ENCODE results near the gene HMGXB3. TPM values are rescaled to one million over a fixed set of nuclear protein-coding genes. Genes with fewer than 3 reads are reported as not detected.

The HMGXB3 gene
- total and polyA plus RNA-seq, 4 donors = 2.7 to 22.9 (median 11.0) TPM

GRCh38 chr5:149988126-149988525 lies 12.4 kb upstream of the HMGXB3 start:
- DNase-seq (ENCODE audit: low spot score) = no peak
- no peak overlapping the region for H3K4me3 ChIP-seq (ENCODE audit: low read depth in 1 of 3, low read length in 3 of 3)
- no peaks in the 10 kb centered on the region for H3K36me3 ChIP-seq (ENCODE audit: control insufficient read depth in 4 of 4, insufficient read depth in 3 of 4, low read depth in 1 of 4, low read length in 3 of 4)
- no peak overlapping the region for H3K9ac ChIP-seq (ENCODE audit: low read depth in 1 of 2, low read length in 2 of 2)
- H3K27ac ChIP-seq (ENCODE audit: low read depth in 1 of 2, low read length in 2 of 2) = no peak overlapping the region
- no peaks in the 10 kb centered on the region for H3K27me3 ChIP-seq (ENCODE audit: control insufficient read depth in 4 of 4, insufficient read depth in 4 of 4, low read length in 3 of 4)
- H3K9me3 ChIP-seq (ENCODE audit: control insufficient read depth in 4 of 4, low read length in 3 of 4) = no peaks in the 10 kb centered on the region
- TF ChIP-seq SP1 (IDR thresholded peaks at IDR 0.05) (no peak), JUND (IDR thresholded peaks at IDR 0.05) (no peak), NR2F2 (IDR thresholded peaks at IDR 0.05) (no peak), HNF4G (IDR thresholded peaks at IDR 0.05) (no peak), YY1 (IDR thresholded peaks at IDR 0.05) (no peak), HNF4A (conservative IDR thresholded peaks at IDR 0.05) (no peak), RAD21 (IDR thresholded peaks at IDR 0.05) (no peak), TAF1 (conservative IDR thresholded peaks at IDR 0.05) (no peak), FOXA2 (IDR thresholded peaks at IDR 0.05) (no peak)
- TF ChIP-seq, protein P1, sequence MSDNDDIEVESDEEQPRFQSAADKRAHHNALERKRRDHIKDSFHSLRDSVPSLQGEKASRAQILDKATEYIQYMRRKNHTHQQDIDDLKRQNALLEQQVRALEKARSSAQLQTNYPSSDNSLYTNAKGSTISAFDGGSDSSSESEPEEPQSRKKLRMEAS (IDR thresholded peaks at IDR 0.05) = no peak
- TF ChIP-seq, protein P2, sequence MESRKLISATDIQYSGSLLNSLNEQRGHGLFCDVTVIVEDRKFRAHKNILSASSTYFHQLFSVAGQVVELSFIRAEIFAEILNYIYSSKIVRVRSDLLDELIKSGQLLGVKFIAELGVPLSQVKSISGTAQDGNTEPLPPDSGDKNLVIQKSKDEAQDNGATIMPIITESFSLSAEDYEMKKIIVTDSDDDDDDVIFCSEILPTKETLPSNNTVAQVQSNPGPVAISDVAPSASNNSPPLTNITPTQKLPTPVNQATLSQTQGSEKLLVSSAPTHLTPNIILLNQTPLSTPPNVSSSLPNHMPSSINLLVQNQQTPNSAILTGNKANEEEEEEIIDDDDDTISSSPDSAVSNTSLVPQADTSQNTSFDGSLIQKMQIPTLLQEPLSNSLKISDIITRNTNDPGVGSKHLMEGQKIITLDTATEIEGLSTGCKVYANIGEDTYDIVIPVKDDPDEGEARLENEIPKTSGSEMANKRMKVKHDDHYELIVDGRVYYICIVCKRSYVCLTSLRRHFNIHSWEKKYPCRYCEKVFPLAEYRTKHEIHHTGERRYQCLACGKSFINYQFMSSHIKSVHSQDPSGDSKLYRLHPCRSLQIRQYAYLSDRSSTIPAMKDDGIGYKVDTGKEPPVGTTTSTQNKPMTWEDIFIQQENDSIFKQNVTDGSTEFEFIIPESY (IDR thresholded peaks at IDR 0.05) = no peak
- WGBS = 83% methylated on average over 5 of the region's 5 CpGs
- H3K4me1 ChIP-seq (ENCODE audit: control insufficient read depth in 4 of 4, insufficient read depth in 4 of 4, low read length in 3 of 4) = no peaks in the 10 kb centered on the region

DNA sequence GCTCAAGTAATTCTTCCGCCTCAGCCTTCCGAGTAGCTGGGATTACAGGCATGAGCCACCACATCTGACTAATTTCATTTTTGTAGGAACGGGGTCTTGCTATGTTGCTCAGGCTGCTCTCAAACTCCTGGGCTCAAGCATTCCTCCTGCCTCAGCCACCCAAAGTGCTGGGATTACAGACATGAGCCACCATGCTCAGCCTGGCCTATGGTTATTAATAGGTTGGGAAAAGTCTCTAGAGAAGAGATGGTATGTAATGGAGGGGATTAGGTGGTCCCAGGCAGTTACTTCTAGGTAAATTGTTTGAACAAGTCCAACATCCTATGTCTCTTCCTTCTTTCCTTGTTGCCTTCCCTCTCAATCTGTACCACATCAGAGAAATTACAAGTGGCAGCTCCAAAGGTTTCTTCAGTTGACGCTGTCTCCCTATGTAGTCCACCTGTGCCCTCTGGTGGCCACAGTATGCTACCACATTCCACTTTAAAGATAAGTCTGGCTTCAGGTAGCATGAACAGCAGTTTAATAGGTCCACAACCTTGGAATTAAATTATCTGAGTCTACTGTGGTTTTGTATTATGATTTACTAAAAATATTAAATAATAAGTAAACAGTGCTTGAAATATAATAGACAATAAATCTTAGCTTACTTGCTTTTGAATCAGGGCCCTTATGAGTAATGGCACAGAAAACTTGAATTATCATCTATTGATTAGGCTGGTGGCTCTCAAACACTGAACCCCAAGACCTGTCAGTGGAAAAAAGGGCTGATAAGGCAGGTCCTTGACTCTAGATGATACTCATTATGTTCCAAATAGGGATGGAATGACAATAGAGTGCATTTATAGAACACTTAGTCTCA lies 9.8 kb upstream of the HMGXB3 start:
- DNase-seq (ENCODE audit: low spot score) = peak; percentile 79
- 69% methylated on average over 4 of the region's 4 CpGs for whole genome bisulfite sequencing

More for the DNA sequence above, 9.8 kb upstream of the HMGXB3 start:
- Histone ChIP-seq H3K4me1 (ENCODE audit: control insufficient read depth in 4 of 4, insufficient read depth in 4 of 4, low read length in 3 of 4) (no peaks in the 10 kb centered on the region), H3K9ac (ENCODE audit: low read depth in 1 of 2, low read length in 2 of 2) (no peak overlapping the region), H3K4me3 (ENCODE audit: low read depth in 1 of 3, low read length in 3 of 3) (no peak overlapping the region), H3K27ac (ENCODE audit: low read depth in 1 of 2, low read length in 2 of 2) (no peak overlapping the region), H3K27me3 (ENCODE audit: control insufficient read depth in 4 of 4, insufficient read depth in 4 of 4, low read length in 3 of 4) (no peaks in the 10 kb centered on the region), H3K36me3 (ENCODE audit: control insufficient read depth in 4 of 4, insufficient read depth in 3 of 4, low read depth in 1 of 4, low read length in 3 of 4) (peaks cover 0 to 11% (median 9%) of the 10 kb centered on the region in 4 donors), H3K9me3 (ENCODE audit: control insufficient read depth in 4 of 4, low read length in 3 of 4) (no peaks in the 10 kb centered on the region)
- peak; percentile 96 to 97 for TF ChIP-seq RAD21 (IDR thresholded peaks at IDR 0.05)
- no peak for TF ChIP-seq HNF4A (conservative IDR thresholded peaks at IDR 0.05)
- peak; percentile 92 for TF ChIP-seq CTCF (IDR thresholded peaks at IDR 0.05; ENCODE audit: low read depth, low read length, missing input control)
